DND-41 (cell line): Measurements from ENCODE around the gene GRID1.

Experiments
- ATAC-seq: fragments of 200-7000 bp; cut with Tn5 transposase; 3 replicates; pipeline ENCODE4 v1.9.1; 2021; ENCODE audit warnings: low read depth; ENCODE audit not compliant: insufficient read depth
- DNase-seq: peaks from one replicate; pipeline ENCODE4 v3.0.0-alpha.2; 2020
- H2AFZ ChIP-seq: 2 replicates; pipeline ENCODE4 v1.6.0; 2012; ENCODE audit warnings: low read depth, low read length
- H3K27ac ChIP-seq: 2 replicates; pipeline ENCODE4 v1.5.1; 2012; ENCODE audit warnings: low read length, inconsistent platforms
- H3K27me3 ChIP-seq: fragments of 200-600 bp; sonication (generic); 2 replicates; pipeline ENCODE4 v1.6.0; 2012; ENCODE audit warnings: low read length, mild to moderate bottlenecking, inconsistent platforms; ENCODE audit not compliant: insufficient read depth, poor library complexity
- H3K36me3 ChIP-seq: 2 replicates; pipeline ENCODE4 v1.5.1; 2012; ENCODE audit warnings: low read length, inconsistent platforms; ENCODE audit not compliant: insufficient read depth
- H3K4me1 ChIP-seq: 2 replicates; pipeline ENCODE4 v1.5.1; 2012; ENCODE audit warnings: mild to moderate bottlenecking, low read length; ENCODE audit not compliant: insufficient read depth
- H3K4me2 ChIP-seq: 2 replicates; pipeline ENCODE4 v1.6.0; 2012; ENCODE audit warnings: mild to moderate bottlenecking, moderate library complexity, low read length, inconsistent platforms; ENCODE audit not compliant: insufficient read depth
- H3K4me3 ChIP-seq, 2 experiments: fragments of 200-600 bp in 1 of 2; shearing (Covaris generic) in 1 of 2; 2 replicates each; pipeline ENCODE4 v1.5.1; 2012 to 2016; ENCODE audit warnings: inconsistent platforms in 2 of 2, low read length in 2 of 2, mild to moderate bottlenecking in 2 of 2, low read depth in 1 of 2, moderate library complexity in 1 of 2
- H3K79me2 ChIP-seq: 2 replicates; pipeline ENCODE4 v1.6.0; 2012; ENCODE audit warnings: low read length, inconsistent platforms; ENCODE audit not compliant: insufficient read depth
- H3K9ac ChIP-seq: 2 replicates; pipeline ENCODE4 v1.6.0; 2012; ENCODE audit warnings: low read depth, mild to moderate bottlenecking, inconsistent platforms, low read length, moderate library complexity
- H3K9me3 ChIP-seq: 2 replicates; pipeline ENCODE4 v1.5.1; 2012; ENCODE audit warnings: low read length, moderate library complexity, mild to moderate bottlenecking, inconsistent platforms; ENCODE audit not compliant: insufficient read depth, severe bottlenecking
- H4K20me1 ChIP-seq: 2 replicates; pipeline ENCODE4 v1.6.0; 2012; ENCODE audit warnings: low read length; ENCODE audit not compliant: insufficient read depth
- CTCF ChIP-seq: IDR thresholded peaks from 2 replicates; pipeline ENCODE4 v1.5.1; 2012; ENCODE audit warnings: borderline replicate concordance, low read length, moderate library complexity, mild to moderate bottlenecking; ENCODE audit not compliant: poor library complexity, severe bottlenecking; ENCODE audit errors: extremely low read depth
- EZH2 ChIP-seq: IDR thresholded peaks from 3 replicates; pipeline ENCODE4 v1.6.1; 2012; ENCODE audit warnings: borderline replicate concordance, low read depth, mild to moderate bottlenecking, moderate library complexity, low read length, inconsistent platforms; ENCODE audit not compliant: severe bottlenecking

The GRID1 gene

DNA sequence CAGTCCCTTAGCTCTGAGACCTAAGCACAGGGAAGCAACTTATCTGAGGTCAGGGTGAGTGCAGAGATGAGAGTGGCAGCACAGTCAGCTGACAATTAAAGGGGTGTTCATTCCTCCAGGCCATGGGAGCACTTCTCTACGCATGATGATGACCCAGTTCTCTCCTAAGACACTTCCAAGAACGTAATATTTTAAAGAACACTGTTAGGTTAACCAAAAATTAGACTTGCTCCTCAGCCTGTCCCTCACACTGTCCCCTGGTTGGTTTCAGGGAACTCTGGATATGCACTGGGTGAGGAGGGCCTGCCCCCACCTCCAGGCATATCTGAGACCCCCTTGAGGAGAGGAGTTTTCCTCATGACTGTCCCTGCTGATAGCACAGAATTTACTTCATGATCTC lies 767.5 kb downstream of the GRID1 start:
- no peaks in the 10 kb centered on the region for H3K36me3 ChIP-seq
- H3K4me2 ChIP-seq, result no peak overlapping the region
- H4K20me1 ChIP-seq, result no peaks in the 10 kb centered on the region
- no peak overlapping the region for H3K27ac ChIP-seq
- DNase-seq (no peak), ATAC-seq (no peak)
- H3K27me3 ChIP-seq, result no peaks in the 10 kb centered on the region
- no peak for TF ChIP-seq EZH2
- no peak for TF ChIP-seq CTCF
- H3K4me1 ChIP-seq, result no peaks in the 10 kb centered on the region
- no peaks in the 10 kb centered on the region for H3K9me3 ChIP-seq
- H3K79me2 ChIP-seq, result no peaks in the 10 kb centered on the region
- no peak overlapping the region for H2AFZ ChIP-seq
- H3K4me3 ChIP-seq, result no peak overlapping the region
- H3K9ac ChIP-seq, result no peak overlapping the region

DNA sequence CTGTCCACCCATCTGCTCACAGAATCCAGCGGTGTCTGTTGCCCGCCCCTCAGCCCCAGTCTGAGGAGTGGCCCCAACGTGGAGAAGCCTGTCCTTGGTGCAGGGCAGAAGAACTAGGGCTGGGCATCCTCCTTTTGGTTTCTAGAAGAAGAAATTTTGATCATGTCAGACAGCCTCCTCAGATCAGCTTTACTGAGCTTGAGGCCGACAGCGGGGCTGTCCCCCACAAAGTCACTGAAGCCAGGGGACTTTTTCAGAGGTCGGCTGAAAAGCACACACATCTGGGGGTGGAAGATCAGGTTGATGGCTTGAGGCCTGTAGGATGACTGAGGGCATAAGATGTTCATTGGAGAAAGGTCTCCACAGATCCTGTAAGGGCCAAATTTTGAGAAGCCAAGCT lies 767.9 kb downstream of the GRID1 start:
- H3K27ac ChIP-seq, result no peak overlapping the region
- DNase-seq (no peak), ATAC-seq (no peak)
- no peaks in the 10 kb centered on the region for H3K27me3 ChIP-seq
- H3K36me3 ChIP-seq, result no peaks in the 10 kb centered on the region
- no peaks in the 10 kb centered on the region for H3K9me3 ChIP-seq
- H3K79me2 ChIP-seq, result no peaks in the 10 kb centered on the region
- H4K20me1 ChIP-seq, result no peaks in the 10 kb centered on the region
- TF ChIP-seq EZH2 (no peak), CTCF (no peak)
- no peak overlapping the region for H3K4me2 ChIP-seq
- no peak overlapping the region for H2AFZ ChIP-seq
- no peaks in the 10 kb centered on the region for H3K4me1 ChIP-seq
- H3K9ac ChIP-seq, result no peak overlapping the region
- H3K4me3 ChIP-seq, result no peak overlapping the region

DNA sequence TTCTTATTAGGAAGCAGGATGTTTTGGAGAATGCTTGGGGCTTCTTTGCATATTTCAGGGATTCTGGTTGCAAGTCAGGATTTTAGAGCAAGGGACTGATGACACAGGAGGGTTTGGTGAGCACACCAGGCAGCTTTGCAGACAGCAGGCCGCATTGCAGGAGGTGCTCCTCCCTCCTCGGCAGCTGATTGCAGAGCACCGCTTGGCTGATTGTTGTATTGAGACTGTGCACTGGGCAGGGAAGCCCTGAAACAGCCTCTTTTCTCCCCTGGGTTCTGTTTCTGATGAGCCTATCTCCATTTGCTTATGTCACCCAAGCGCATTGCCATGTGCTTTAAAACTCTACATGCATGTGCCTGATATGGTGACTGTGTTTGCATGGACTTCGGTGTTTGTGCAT lies 769.6 kb downstream of the GRID1 start:
- DNase-seq (no peak), ATAC-seq (no peak)
- Histone ChIP-seq H3K4me2 (no peak overlapping the region), H3K9me3 (no peaks in the 10 kb centered on the region), H3K4me3 (no peak overlapping the region), H3K79me2 (no peaks in the 10 kb centered on the region), H3K27ac (no peak overlapping the region), H2AFZ (no peak overlapping the region), H3K27me3 (no peaks in the 10 kb centered on the region), H4K20me1 (no peaks in the 10 kb centered on the region), H3K4me1 (no peaks in the 10 kb centered on the region), H3K9ac (no peak overlapping the region), H3K36me3 (no peaks in the 10 kb centered on the region)
- TF ChIP-seq CTCF (no peak), EZH2 (no peak)

GRCh38 chr10:85596389-85596788 lies 770.2 kb downstream of the GRID1 start:
- ATAC-seq, result no peak
- H3K4me2 ChIP-seq, result no peak overlapping the region
- no peak overlapping the region for H3K4me3 ChIP-seq
- H3K9ac ChIP-seq, result no peak overlapping the region
- no peak for DNase-seq
- H2AFZ ChIP-seq, result no peak overlapping the region; the same call in 1 of the 2 replicates
- H4K20me1 ChIP-seq, result no peaks in the 10 kb centered on the region
- TF ChIP-seq EZH2 (no peak), CTCF (no peak)
- H3K9me3 ChIP-seq, result no peaks in the 10 kb centered on the region
- no peaks in the 10 kb centered on the region for H3K4me1 ChIP-seq
- H3K27me3 ChIP-seq, result no peaks in the 10 kb centered on the region
- H3K36me3 ChIP-seq, result no peaks in the 10 kb centered on the region
- H3K79me2 ChIP-seq, result no peaks in the 10 kb centered on the region
- H3K27ac ChIP-seq, result no peak overlapping the region
